Fibroblast of peridontal ligament (primary cell): Measurements from ENCODE around the gene MUC2.

Experiments used
- DNase-seq: peaks from one replicate; pipeline ENCODE4 v3.0.0-alpha.2; 2010; ENCODE audit errors: extremely low read depth

MUC2 gene

GRCh38 chr11:1036931-1037330 is 37.7 kb upstream of the MUC2 start:
- DNase-seq = no peak

GRCh38 chr11:1037506-1038055 is 37.1 kb upstream of the MUC2 start:
- no peak for DNase-seq

GRCh38 chr11:1038361-1038760 is 36.3 kb upstream of the MUC2 start:
- DNase-seq = no peak

- no peak for DNase-seq
Observed at GRCh38 chr11:1038921-1039320, 35.8 kb upstream of the MUC2 start.

GRCh38 chr11:1039481-1040427 is 34.9 kb upstream of the MUC2 start:
- DNase-seq = no peak

GRCh38 chr11:1040428-1041148 is 34.1 kb upstream of the MUC2 start:
- DNase-seq = no peak

- DNase-seq = no peak
Observed at GRCh38 chr11:1041149-1041467, 33.6 kb upstream of the MUC2 start.

GRCh38 chr11:1041471-1041870 is 33.2 kb upstream of the MUC2 start:
- DNase-seq = no peak

GRCh38 chr11:1041936-1042608 is 32.6 kb upstream of the MUC2 start:
- DNase-seq = no peak

- no peak for DNase-seq
Observed at GRCh38 chr11:1042626-1043562, 31.8 kb upstream of the MUC2 start.

GRCh38 chr11:1043563-1044096 is 31.0 kb upstream of the MUC2 start:
- no peak for DNase-seq

- DNase-seq = no peak
Observed at GRCh38 chr11:1044160-1044559, 30.5 kb upstream of the MUC2 start.

- DNase-seq = no peak
Observed at GRCh38 chr11:1047595-1048156, 27.0 kb upstream of the MUC2 start.

- DNase-seq = no peak
Observed at GRCh38 chr11:1048375-1049070, 26.2 kb upstream of the MUC2 start.

- DNase-seq = no peak
Observed at GRCh38 chr11:1049071-1049405, 25.6 kb upstream of the MUC2 start.

- DNase-seq = no peak
Observed at GRCh38 chr11:1049431-1049891, 25.2 kb upstream of the MUC2 start.

GRCh38 chr11:1049911-1050580 is 24.6 kb upstream of the MUC2 start:
- no peak for DNase-seq

GRCh38 chr11:1050581-1051355 is 23.9 kb upstream of the MUC2 start:
- peak; percentile 41 for DNase-seq
